ENCODE results near the gene PLD3. TPM values are rescaled to one million over a fixed set of nuclear protein-coding genes. Genes with fewer than 3 reads are reported as not detected.
"Not testable (repeated sequence)": the region's sequence is repeated elsewhere in the genome, so short reads cannot be mapped to it uniquely, and the experiment has no call there.

PLD3 gene
- total RNA-seq, 1 donor from 2014 or later = 218 TPM

GRCh38 chr19:40323705-40324104, 24.8 kb upstream of the PLD3 start:
- DNase-seq (ENCODE audit: low spot score) (no peak), ATAC-seq (no peak)
- intact Hi-C loops (cut with DNase I) = no loop called here

GRCh38 chr19:40326201-40326600, 22.3 kb upstream of the PLD3 start:
- DNase-seq (ENCODE audit: low spot score) (no peak), ATAC-seq (no peak)
- intact Hi-C loops (cut with DNase I) = no loop called here

GRCh38 chr19:40331052-40331451, 17.4 kb upstream of the PLD3 start:
- no peak for ATAC-seq
- intact Hi-C loops (cut with DNase I) = no loop called here
- no peak for DNase-seq (ENCODE audit: low spot score)

GRCh38 chr19:40332669-40333068, 15.8 kb upstream of the PLD3 start:
- no peak for ATAC-seq
- DNase-seq (ENCODE audit: low spot score) = no peak
- intact Hi-C loops (cut with DNase I) = no loop called here

GRCh38 chr19:40333083-40333482, 15.4 kb upstream of the PLD3 start:
- DNase-seq (ENCODE audit: low spot score); intact Hi-C loops (cut with DNase I); ATAC-seq: not testable (repeated sequence)

- intact Hi-C loops (cut with DNase I) = no loop called here
- no peak for ATAC-seq
- DNase-seq (ENCODE audit: low spot score) = no peak
Measured at GRCh38 chr19:40335101-40335500, 13.4 kb upstream of the PLD3 start.

GRCh38 chr19:40335855-40336600, 12.5 kb upstream of the PLD3 start:
- intact Hi-C loops (cut with DNase I) = no loop called here
- ATAC-seq (no peak), DNase-seq (ENCODE audit: low spot score) (no peak)

GRCh38 chr19:40336601-40336900, 11.9 kb upstream of the PLD3 start:
- DNase-seq (ENCODE audit: low spot score) (no peak), ATAC-seq (no peak)
- intact Hi-C loops (cut with DNase I) = no loop called here

- ATAC-seq (no peak), DNase-seq (ENCODE audit: low spot score) (no peak)
- intact Hi-C loops (cut with DNase I) = no loop called here
Measured at GRCh38 chr19:40337107-40337506, 11.4 kb upstream of the PLD3 start.

GRCh38 chr19:40337594-40337993, 10.9 kb upstream of the PLD3 start:
- no peak for DNase-seq (ENCODE audit: low spot score)
- ATAC-seq = no peak
- intact Hi-C loops (cut with DNase I) = no loop called here

- no peak for DNase-seq (ENCODE audit: low spot score)
- ATAC-seq = no peak
- intact Hi-C loops (cut with DNase I) = no loop called here
Measured at GRCh38 chr19:40339018-40339728, 9.3 kb upstream of the PLD3 start.

GRCh38 chr19:40341601-40342482, 6.7 kb upstream of the PLD3 start:
- no peak for DNase-seq (ENCODE audit: low spot score)
- no peak for ATAC-seq
- intact Hi-C loops (cut with DNase I) = no loop called here

- DNase-seq (ENCODE audit: low spot score) = no peak
- no peak for ATAC-seq
- intact Hi-C loops (cut with DNase I) = no loop called here
Measured at GRCh38 chr19:40342644-40343311, 5.7 kb upstream of the PLD3 start.

- no peak for ATAC-seq
- intact Hi-C loops (cut with DNase I) = no loop called here
- no peak for DNase-seq (ENCODE audit: low spot score)
Measured at GRCh38 chr19:40344422-40344821, 4.1 kb upstream of the PLD3 start.

- DNase-seq (ENCODE audit: low spot score) = no peak
- no peak for ATAC-seq
- intact Hi-C loops (cut with DNase I) = no loop called here
Measured at GRCh38 chr19:40348961-40349507, 539 bp downstream of the PLD3 start.

- DNase-seq (ENCODE audit: low spot score) (no peak), ATAC-seq (no peak)
- intact Hi-C loops (cut with DNase I) = no loop called here
Measured at GRCh38 chr19:40355975-40356680, 7.6 kb downstream of the PLD3 start.

GRCh38 chr19:40356681-40357595, 8.4 kb downstream of the PLD3 start:
- intact Hi-C loops (cut with DNase I) = no loop called here
- DNase-seq (ENCODE audit: low spot score) (no peak), ATAC-seq (no peak)

- DNase-seq (ENCODE audit: low spot score) (no peak), ATAC-seq (no peak)
- intact Hi-C loops (cut with DNase I) = no loop called here
Measured at GRCh38 chr19:40357640-40358039, 9.1 kb downstream of the PLD3 start.

Data from sciatic nerve (tissue), 2 donors.